B cell (primary cell): ENCODE results near the gene CEP126. TPM values are rescaled to one million over a fixed set of nuclear protein-coding genes. Genes with fewer than 3 reads are reported as not detected.

Experiments used
- ATAC-seq: fragments of 200-7000 bp; cut with Tn5 transposase; one replicate; pipeline ENCODE4 v1.10.0; 2021; ENCODE audit warnings: low read depth, mild to moderate bottlenecking, moderate number of reproducible peaks, moderate library complexity
- CTCF ChIA-PET: fragments of 350-600 bp; sonication (Branson Sonifier 250); formaldehyde crosslinking; loops from one replicate; lab custom pipeline; 2021; ENCODE audit warnings: antibody characterized with exemption, inconsistent platforms; lab: Charles Lee
- POLR2A ChIA-PET: fragments of 350-600 bp; sonication (Branson Sonifier 250); formaldehyde crosslinking; loops from one replicate; lab custom pipeline; 2021; ENCODE audit warnings: antibody characterized with exemption; lab: Charles Lee
- DNase-seq: peaks from one replicate; pipeline ENCODE4 v3.0.0; 2013
- H2AFZ ChIP-seq: 2 replicates; pipeline ENCODE4 v1.6.1; 2012; ENCODE audit warnings: mild to moderate bottlenecking, low read depth, low read length; ENCODE audit not compliant: insufficient read depth, poor library complexity, severe bottlenecking
- H3K27ac ChIP-seq, 2 donors: 1 replicate in 1 of 2; 2 replicates in 1 of 2; pipeline ENCODE4 v1.5.1; 2012 to 2013; ENCODE audit warnings: low read length in 2 of 2, mild to moderate bottlenecking in 2 of 2, moderate library complexity in 1 of 2
- H3K27me3 ChIP-seq, 4 experiments: fragments of 200-600 bp in 1 of 4; sonication (generic) in 1 of 4; replicated peaks in 1 of 4; 1 replicate in 2 of 4; 2 replicates in 2 of 4; pipeline versions ENCODE4 v1.6.1 to v1.7.0; 2013 to 2016; ENCODE audit warnings: low read length in 3 of 4, mild to moderate bottlenecking in 2 of 4, mixed read lengths in 1 of 4, moderate library complexity in 1 of 4; ENCODE audit not compliant: insufficient read depth in 4 of 4, control insufficient read depth in 3 of 4; ENCODE audit errors: control extremely low read depth in 1 of 4
- H3K36me3 ChIP-seq, 2 experiments: replicated peaks in 1 of 2; 1 replicate in 1 of 2; 2 replicates in 1 of 2; pipeline versions ENCODE4 v1.6.1 to v1.7.1; 2013; ENCODE audit warnings: low read length in 1 of 2; ENCODE audit not compliant: insufficient read depth in 2 of 2, control insufficient read depth in 1 of 2; ENCODE audit errors: control extremely low read depth in 1 of 2, extremely low read depth in 1 of 2
- H3K4me1 ChIP-seq, 2 donors: fragments of 200-600 bp in 1 of 2; sonication (generic) in 1 of 2; 1 replicate in 1 of 2; 2 replicates in 1 of 2; pipeline versions ENCODE4 v1.5.1 to v1.6.1; 2013 to 2017; ENCODE audit warnings: low read length in 2 of 2; ENCODE audit not compliant: control insufficient read depth in 2 of 2, insufficient read depth in 2 of 2
- H3K4me2 ChIP-seq: replicated peaks from 2 replicates; pipeline ENCODE3; 2012; ENCODE audit warnings: mild to moderate bottlenecking, low read depth, low read length; ENCODE audit not compliant: poor library complexity, severe bottlenecking
- H3K4me3 ChIP-seq, 5 experiments: fragments of 200-600 bp in 1 of 5; sonication (generic) in 1 of 5; 1 replicate in 3 of 5; 2 replicates in 2 of 5; pipeline versions ENCODE4 v1.5.1 to v1.7.0; 2011 to 2016; ENCODE audit warnings: low read length in 4 of 5, mild to moderate bottlenecking in 4 of 5, low read depth in 2 of 5, control low read depth in 1 of 5, moderate library complexity in 1 of 5; ENCODE audit not compliant: insufficient read depth in 1 of 5; ENCODE audit errors: control extremely low read depth in 1 of 5, extremely low read depth in 1 of 5
- H3K79me2 ChIP-seq: fragments of 200-600 bp; sonication (generic); one replicate; pipeline ENCODE4 v1.6.0; 2016; ENCODE audit warnings: low read length; ENCODE audit not compliant: control insufficient read depth, insufficient read depth
- H3K9ac ChIP-seq: fragments of 200-600 bp; sonication (generic); 2 replicates; pipeline ENCODE4 v1.6.1; 2017; ENCODE audit warnings: mild to moderate bottlenecking, low read length, moderate library complexity
- H3K9me3 ChIP-seq, 3 donors: one replicate each; pipeline versions ENCODE4 v1.6.1 to v1.7.1; 2013; ENCODE audit warnings: low read length in 2 of 3; ENCODE audit not compliant: control insufficient read depth in 2 of 3, insufficient read depth in 1 of 3; ENCODE audit errors: control extremely low read depth in 1 of 3
- H4K20me1 ChIP-seq: 2 replicates; pipeline ENCODE4 v1.6.0; 2012; ENCODE audit warnings: mild to moderate bottlenecking, low read length; ENCODE audit not compliant: insufficient read depth, control insufficient read depth, poor library complexity, severe bottlenecking
- H3K27ac Mint-ChIP-seq: one replicate; pipeline ENCODE4 v1.8.0; 2021; ENCODE audit warnings: mixed read lengths
- H3K27me3 Mint-ChIP-seq: one replicate; pipeline ENCODE4 v1.8.0; 2021; ENCODE audit warnings: mixed read lengths
- H3K4me1 Mint-ChIP-seq: one replicate; pipeline ENCODE4 v1.8.0; 2021; ENCODE audit warnings: mixed read lengths
- H3K4me3 Mint-ChIP-seq: one replicate; pipeline ENCODE4 v1.8.0; 2021; ENCODE audit warnings: mixed read lengths
- H3K9me3 Mint-ChIP-seq: one replicate; pipeline ENCODE4 v1.8.0; 2022; ENCODE audit warnings: mixed read lengths; ENCODE audit not compliant: insufficient read depth
- CTCF ChIP-seq: fragments of 200-600 bp; IDR thresholded peaks from one replicate; pipeline ENCODE4 v1.8.0; 2022; ENCODE audit warnings: antibody characterized with exemption, mild to moderate bottlenecking
- EZH2 ChIP-seq: IDR thresholded peaks from 2 replicates; pipeline ENCODE4 v1.6.1; 2012; ENCODE audit warnings: borderline replicate concordance, low read depth, mild to moderate bottlenecking, moderate library complexity, low read length; ENCODE audit not compliant: insufficient read depth, poor library complexity, severe bottlenecking
- WGBS: methylation state at CpG from one replicate; pipeline ENCODE4 v1.1.5; 2013; ENCODE audit warnings: missing lambda C conversion rate; ENCODE audit not compliant: insufficient coverage; 5-methylcytosine and 5-hydroxymethylcytosine counted together
- intact Hi-C: fragments of 100-400 bp; cut with micrococcal nuclease; formaldehyde crosslinking; loops from one replicate; pipeline ENCODE4 v1.10.0; 2022
- polyA plus RNA-seq: library from polyadenylated mRNA; depleted of rRNA; stranded (reverse); fragments of >200 nt; gene quantifications from 2 replicates; pipeline ENCODE4 v1.2.3, GENCODE V29; 2012
- total RNA-seq, 2 donors: library from RNA; stranded (reverse); fragments of 120-200 nt in 1 of 2; gene quantifications; 1 replicate in 1 of 2; 2 replicates in 1 of 2; pipeline versions ENCODE4 v1.2.3 to v1.2.4, GENCODE V29; 2013 to 2022

CEP126 gene
- total and polyA plus RNA-seq, 2 donors (not counting 1 experiment from before 2014, with no cell fraction given) = 1.00 to 9.4 TPM

- Histone ChIP-seq H3K27ac (no peak overlapping the region), H3K27me3 (no peaks in the 10 kb centered on the region), H3K4me1 (peaks cover 4 to 5% of the 10 kb centered on the region in 2 donors), H3K36me3 (no peaks in the 10 kb centered on the region), H3K79me2 (no peaks in the 10 kb centered on the region), H3K9me3 (no peaks in the 10 kb centered on the region), H3K4me3 (no peak overlapping the region), H4K20me1 (no peaks in the 10 kb centered on the region), H2AFZ (no peak overlapping the region), H3K9ac (no peak overlapping the region), H3K4me2 (no peak overlapping the region)
- H3K27ac Mint-ChIP-seq = no peak overlapping the region
- no peak for ATAC-seq
- no peak for TF ChIP-seq EZH2
- no peak for TF ChIP-seq CTCF
- no peaks in the 10 kb centered on the region for H3K9me3 Mint-ChIP-seq
- WGBS = no CpG with 5 or more reads among the region's 1 CpG
- POLR2A ChIA-PET = no interaction called here
- H3K4me3 Mint-ChIP-seq = no peak overlapping the region
- peaks cover 6% of the 10 kb centered on the region for H3K4me1 Mint-ChIP-seq
- H3K27me3 Mint-ChIP-seq = no peaks in the 10 kb centered on the region
- intact Hi-C loops = no loop called here
- DNase-seq = no peak
- CTCF ChIA-PET = no interaction called here
Observed at GRCh38 chr11:101920992-101921391, 6.2 kb downstream of the CEP126 start.

- no peaks in the 10 kb centered on the region for H3K4me1 Mint-ChIP-seq
- no peak overlapping the region for H3K4me3 Mint-ChIP-seq
- H3K9me3 Mint-ChIP-seq = no peaks in the 10 kb centered on the region
- Histone ChIP-seq H3K4me3 (no peak overlapping the region), H2AFZ (no peak overlapping the region), H3K4me1 (no peaks in the 10 kb centered on the region), H3K9me3 (no peaks in the 10 kb centered on the region), H3K4me2 (no peak overlapping the region), H3K79me2 (no peaks in the 10 kb centered on the region), H3K27me3 (no peaks in the 10 kb centered on the region), H3K27ac (no peak overlapping the region), H3K9ac (no peak overlapping the region), H4K20me1 (no peaks in the 10 kb centered on the region), H3K36me3 (no peaks in the 10 kb centered on the region)
- no CpG with 5 or more reads among the region's 2 CpGs for WGBS
- intact Hi-C loops = no loop called here
- ChIA-PET POLR2A (no interaction called here), CTCF (no interaction called here)
- no peak overlapping the region for H3K27ac Mint-ChIP-seq
- no peak for DNase-seq
- H3K27me3 Mint-ChIP-seq = no peaks in the 10 kb centered on the region
- no peak for ATAC-seq
- TF ChIP-seq EZH2 (no peak), CTCF (no peak)
Observed at GRCh38 chr11:101923554-101923953, 8.7 kb downstream of the CEP126 start.
